HCT116 (cell line): ENCODE results near the gene KCNK4. TPM values are rescaled to one million over a fixed set of nuclear protein-coding genes. Genes with fewer than 3 reads are reported as not detected.

Experiments used
- ATAC-seq: fragments of 200-7000 bp; cut with Tn5 transposase; 2 replicates; pipeline ENCODE4 v1.9.1; 2020; ENCODE audit warnings: mild to moderate bottlenecking, moderate library complexity
- BruUV-seq: library from RNA; stranded (reverse); fragments of 400-500 nt; replicated peaks from 2 replicates; lab custom pipeline; 2021; lab: Mats Ljungman, UMichigan
- CTCF ChIA-PET: fragments of 300-600 bp; sonication (Branson Sonifier 250); formaldehyde crosslinking; loops from one replicate; lab custom pipeline; 2021; ENCODE audit warnings: antibody characterized with exemption; lab: Charles Lee
- POLR2A ChIA-PET: fragments of 300-600, 350-600 bp; sonication (Branson Sonifier 250); formaldehyde crosslinking; loops from one replicate; lab custom pipeline; 2021; ENCODE audit warnings: antibody characterized with exemption; lab: Charles Lee
- RAD21 ChIA-PET, 2 experiments: fragments of 300-600 bp; sonication (Branson Sonifier 250); formaldehyde crosslinking; loops; one replicate each; lab custom pipeline; 2023; ENCODE audit warnings: low total read pairs in 2 of 2; ENCODE audit not compliant: uncharacterized antibody in 2 of 2, unreplicated experiment in 2 of 2, low non-redundant PET in 1 of 2; lab: Charles Lee
- DNase-seq: peaks from one replicate; pipeline ENCODE4 v3.0.0-alpha.2; 2010; ENCODE audit warnings: low read depth, low spot score
- H2AFZ ChIP-seq: fragments of 200-600 bp; shearing (Covaris generic), sonication (generic); 2 replicates; pipeline ENCODE4 v1.6.1; 2017; ENCODE audit warnings: low read depth, mixed run types, mixed read lengths, antibody characterized with exemption, low read length; ENCODE audit not compliant: poor library complexity, severe bottlenecking
- H3K27ac ChIP-seq: 2 replicates; pipeline ENCODE4 v1.5.1; 2012; ENCODE audit warnings: low read depth, low read length
- H3K27me3 ChIP-seq: fragments of 200-600 bp; sonication (generic); 2 replicates; pipeline ENCODE4 v1.6.1; 2016; ENCODE audit warnings: mixed run types, low read length, mixed read lengths; ENCODE audit not compliant: insufficient read depth
- H3K36me3 ChIP-seq, 2 experiments: fragments of 200-500 bp in 1 of 2; fragments of 200-600 bp in 1 of 2; sonication (Bioruptor generic) in 1 of 2; sonication (generic) in 1 of 2; 2 replicates each; pipeline versions ENCODE4 v1.5.1 to v1.6.1; 2014 to 2016; ENCODE audit warnings: low read length in 2 of 2, inconsistent platforms in 1 of 2, mixed read lengths in 1 of 2, mixed run types in 1 of 2; ENCODE audit not compliant: insufficient read depth in 2 of 2, control insufficient read depth in 1 of 2
- H3K4me1 ChIP-seq, 2 experiments: fragments of 200-600 bp in 1 of 2; sonication (generic) in 1 of 2; 2 replicates each; pipeline versions ENCODE4 v1.5.1 to v1.6.1; 2012 to 2017; ENCODE audit warnings: low read length in 2 of 2, inconsistent platforms in 1 of 2, mild to moderate bottlenecking in 1 of 2, mixed read lengths in 1 of 2, mixed run types in 1 of 2, moderate library complexity in 1 of 2; ENCODE audit not compliant: insufficient read depth in 2 of 2, control insufficient read depth in 1 of 2
- H3K4me2 ChIP-seq: fragments of 200-600 bp; sonication (generic); 2 replicates; pipeline ENCODE4 v1.6.1; 2017; ENCODE audit warnings: mixed run types, low read length, mixed read lengths
- H3K4me3 ChIP-seq, 2 experiments: fragments of 200-600 bp in 1 of 2; sonication (generic) in 1 of 2; replicated peaks in 1 of 2; 2 replicates each; pipeline ENCODE4 v1.5.1; 2011 to 2016; ENCODE audit warnings: low read length in 2 of 2, control low read depth in 1 of 2, low read depth in 1 of 2, mild to moderate bottlenecking in 1 of 2, mixed read lengths in 1 of 2, mixed run types in 1 of 2
- H3K79me2 ChIP-seq: fragments of 200-600 bp; sonication (generic); 2 replicates; pipeline ENCODE4 v1.6.1; 2017; ENCODE audit warnings: mild to moderate bottlenecking, mixed run types, low read length, moderate library complexity, mixed read lengths; ENCODE audit not compliant: insufficient read depth
- H3K9ac ChIP-seq: fragments of 200-600 bp; sonication (generic); 2 replicates; pipeline ENCODE4 v1.6.1; 2016; ENCODE audit warnings: low read length, mixed read lengths
- H3K9me2 ChIP-seq: fragments of 200-600 bp; sonication (generic), shearing (Covaris generic); 2 replicates; pipeline ENCODE4 v1.6.1; 2017; ENCODE audit warnings: mixed run types, mild to moderate bottlenecking, moderate library complexity; ENCODE audit not compliant: insufficient read depth
- H3K9me3 ChIP-seq, 2 experiments: fragments of 200-500 bp in 1 of 2; fragments of 200-600 bp in 1 of 2; sonication (Bioruptor generic) in 1 of 2; sonication (generic) in 1 of 2; 2 replicates each; pipeline ENCODE4 v1.6.1; 2014 to 2017; ENCODE audit warnings: low read length in 2 of 2, mixed read lengths in 2 of 2, inconsistent platforms in 1 of 2, low read depth in 1 of 2, mild to moderate bottlenecking in 1 of 2, mixed run types in 1 of 2, moderate library complexity in 1 of 2; ENCODE audit not compliant: control insufficient read depth in 1 of 2, insufficient read depth in 1 of 2
- H4K20me1 ChIP-seq: fragments of 200-600 bp; sonication (generic), shearing (Covaris generic); 2 replicates; pipeline ENCODE4 v1.6.1; 2017; ENCODE audit warnings: mixed run types, mild to moderate bottlenecking, moderate library complexity; ENCODE audit not compliant: insufficient read depth
- ATF3 ChIP-seq: IDR thresholded peaks from 2 replicates; pipeline ENCODE4 v1.6.1; 2012
- CEBPB ChIP-seq: IDR thresholded peaks from 2 replicates; pipeline ENCODE4 v1.6.1; 2012; ENCODE audit warnings: low read depth
- CTCF ChIP-seq, 3 experiments: fragments of 200-600 bp in 1 of 3; sonication (generic) in 1 of 3; IDR thresholded peaks in 2 of 3; conservative IDR thresholded peaks in 1 of 3; 2 replicates each; pipeline ENCODE4 v1.5.1; 2012 to 2017; ENCODE audit warnings: low read depth in 2 of 3, low read length in 2 of 3, antibody characterized with exemption in 1 of 3, borderline replicate concordance in 1 of 3, control low read depth in 1 of 3, mild to moderate bottlenecking in 1 of 3, mixed read lengths in 1 of 3, mixed run types in 1 of 3, moderate library complexity in 1 of 3; ENCODE audit not compliant: insufficient read depth in 1 of 3
- ELF1 ChIP-seq: IDR thresholded peaks from 2 replicates; pipeline ENCODE4 v1.6.1; 2012; ENCODE audit warnings: low read depth, borderline replicate concordance
- EZH2phosphoT487 ChIP-seq: fragments of 200-600 bp; IDR thresholded peaks from 2 replicates; pipeline ENCODE4 v1.6.1; 2018; ENCODE audit warnings: antibody characterized with exemption, borderline replicate concordance
- POLR2A ChIP-seq: IDR thresholded peaks from 2 replicates; pipeline ENCODE4 v1.7.0; 2011; ENCODE audit warnings: borderline replicate concordance; ENCODE audit not compliant: insufficient read depth, insufficient read length; ENCODE audit errors: extremely low read depth
- POLR2AphosphoS5 ChIP-seq: IDR thresholded peaks from 2 replicates; pipeline ENCODE4 v1.6.1; 2011; ENCODE audit warnings: mild to moderate bottlenecking, low read depth, low read length, moderate library complexity
- RAD21 ChIP-seq: IDR thresholded peaks from 2 replicates; pipeline ENCODE4 v1.6.1; 2012; ENCODE audit warnings: low read depth, mild to moderate bottlenecking
- TCF7L2 ChIP-seq: IDR thresholded peaks from 2 replicates; pipeline ENCODE4 v1.7.0; 2011; ENCODE audit warnings: borderline replicate concordance, inconsistent platforms; ENCODE audit not compliant: insufficient read depth, insufficient read length; ENCODE audit errors: extremely low read depth
- YY1 ChIP-seq: IDR thresholded peaks from 2 replicates; pipeline ENCODE4 v1.6.1; 2011; ENCODE audit warnings: low read length, low read depth, moderate library complexity, mild to moderate bottlenecking; ENCODE audit not compliant: insufficient replicate concordance; ENCODE audit errors: extremely low read depth
- ZFX ChIP-seq: fragments of 450-650 bp; IDR thresholded peaks from 2 replicates; pipeline ENCODE4 v1.6.1; 2017
- intact Hi-C: fragments of 100-400 bp; cut with micrococcal nuclease; formaldehyde crosslinking; loops from 2 replicates; pipeline ENCODE4 v1.10.0; 2022
- total RNA-seq: library from RNA; stranded (reverse); gene quantifications from one replicate; pipeline ENCODE4 v1.2.1, GENCODE V29; 2021; ENCODE audit not compliant: unreplicated experiment

Gene KCNK4
- total RNA-seq, 1 experiment from 2014 or later: not detected

- intact Hi-C loops: no loop called here
- Histone ChIP-seq H3K9me2 (no peaks in the 10 kb centered on the region), H3K27me3 (no peaks in the 10 kb centered on the region), H3K9ac (no peak overlapping the region), H3K4me1 (peaks cover 10 to 39% of the 10 kb centered on the region in 2 experiments), H2AFZ (no peak overlapping the region), H4K20me1 (no peaks in the 10 kb centered on the region), H3K79me2 (peaks cover under 1% of the 10 kb centered on the region), H3K36me3 (peaks cover 0 to 7% of the 10 kb centered on the region in 2 experiments; a peak in 1 of 4 replicates), H3K4me2 (no peak overlapping the region), H3K27ac (peak overlapping the region; percentile 20; the same call in 1 of the 2 replicates), H3K9me3 (no peaks in the 10 kb centered on the region), H3K4me3 (no peak overlapping the region)
- no TSS peak for BruUV-seq
- POLR2A ChIA-PET: interaction anchor here (0.6 to 2.2 kb wide), 3 partner anchors 11 to 32 kb away, joined by 3 to 6 read pairs (median 3); no protein-coding TSS in a partner anchor
- ATAC-seq (no peak), DNase-seq (no peak)
- RAD21 ChIA-PET: no interaction called here
- no peak for TF ChIP-seq ELF1
- TF ChIP-seq CEBPB: no peak
- TF ChIP-seq POLR2A: no peak
- TF ChIP-seq POLR2AphosphoS5: no peak
- TF ChIP-seq TCF7L2: no peak
- no peak for TF ChIP-seq ATF3
- TF ChIP-seq EZH2phosphoT487: no peak
- no peak for TF ChIP-seq CTCF (IDR thresholded peaks at IDR 0.05 in 2 of 3, conservative IDR thresholded peaks at IDR 0.05 in 1 of 3; ENCODE audit: borderline replicate concordance in 1 of 3, insufficient read depth in 1 of 3, low read depth in 2 of 3, low read length in 2 of 3)
- no peak for TF ChIP-seq RAD21
- no peak for TF ChIP-seq ZFX
- TF ChIP-seq YY1: no peak
- CTCF ChIA-PET: interaction anchor here (1.3 kb wide), 1 partner anchor 30 kb away, joined by 4 read pairs; no protein-coding TSS in a partner anchor
Measured at GRCh38 chr11:64324692-64325469, 33.8 kb downstream of the KCNK4 start.
